CD4-positive, alpha-beta T cell treated with Interleukin-2 at 100 ng/mL for 4 hours (primary cell): ENCODE measurements around the gene HS3ST1.

Experiments
- DNase-seq: peaks from one replicate; pipeline ENCODE4 v3.0.0-alpha.2; 2020; ENCODE audit warnings: low spot score

The HS3ST1 gene

DNA sequence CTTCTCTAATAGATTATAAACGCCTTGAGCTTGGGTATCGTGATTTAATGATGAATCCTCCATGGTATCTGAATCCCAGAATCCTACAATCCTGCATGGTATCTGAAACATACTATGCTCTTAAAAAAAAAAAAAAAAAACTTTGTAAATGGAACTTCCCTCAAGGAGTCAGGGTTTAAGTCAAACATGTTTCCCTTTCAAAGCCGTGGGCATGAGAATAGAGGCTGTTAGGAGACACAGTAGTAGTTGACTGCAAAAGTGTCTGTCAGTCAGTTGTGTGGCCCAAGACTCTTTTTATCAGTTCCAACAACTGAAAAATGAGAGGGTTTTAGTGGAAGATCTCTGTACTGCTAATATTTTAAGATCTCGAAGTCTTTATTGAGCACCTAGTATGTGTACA, 2.4 kb upstream of the HS3ST1 start:
- DNase-seq = no peak

GRCh38 chr4:11430536-11430935, 1.8 kb upstream of the HS3ST1 start:
- no peak for DNase-seq

DNA sequence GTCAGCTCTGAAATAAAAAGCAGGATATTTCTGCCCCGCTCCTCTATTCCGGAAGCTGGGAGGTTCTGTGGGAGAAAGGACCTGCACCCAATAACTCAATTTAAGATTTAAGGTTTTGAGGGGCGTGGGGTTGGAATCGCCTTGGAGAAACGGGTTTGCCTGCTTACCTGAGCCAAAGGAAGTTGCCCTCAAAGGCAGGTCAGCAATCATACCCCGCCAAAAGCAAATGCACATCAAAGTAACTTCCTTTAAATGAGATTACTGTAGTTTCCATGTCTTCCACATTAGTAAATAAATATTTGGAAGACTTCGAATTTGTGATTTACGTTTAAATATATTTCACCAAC, 978 bp upstream of the HS3ST1 start:
- no peak for DNase-seq

- peak; percentile 1 for DNase-seq
Measured at GRCh38 chr4:11428899-11429698, 405 bp upstream of the HS3ST1 start.

GRCh38 chr4:11427121-11427996, 1.3 kb downstream of the HS3ST1 start:
- DNase-seq = no peak

DNA sequence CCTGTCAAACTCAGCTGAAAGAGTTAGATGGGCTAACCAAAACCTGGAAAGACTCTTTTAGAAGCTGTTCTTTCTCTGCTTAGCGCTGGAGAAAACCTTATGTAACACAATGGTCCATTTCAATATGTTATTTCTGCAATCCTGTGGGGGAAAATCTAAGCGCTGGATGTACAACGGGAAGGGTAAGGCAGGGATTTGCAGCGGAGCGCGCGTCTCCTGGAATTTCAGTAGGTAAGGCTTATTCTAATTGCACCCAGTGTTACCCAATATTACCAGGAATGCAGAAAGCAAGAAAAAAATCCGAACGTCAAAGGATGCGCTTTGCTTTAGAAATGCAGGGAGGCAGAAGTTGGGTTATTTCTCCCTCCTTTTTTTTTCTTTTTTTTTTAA, 2.0 kb downstream of the HS3ST1 start:
- DNase-seq = no peak

GRCh38 chr4:11426003-11426402, 2.7 kb downstream of the HS3ST1 start:
- no peak for DNase-seq

- no peak for DNase-seq
Measured at GRCh38 chr4:11424856-11425255, 3.8 kb downstream of the HS3ST1 start.

DNA sequence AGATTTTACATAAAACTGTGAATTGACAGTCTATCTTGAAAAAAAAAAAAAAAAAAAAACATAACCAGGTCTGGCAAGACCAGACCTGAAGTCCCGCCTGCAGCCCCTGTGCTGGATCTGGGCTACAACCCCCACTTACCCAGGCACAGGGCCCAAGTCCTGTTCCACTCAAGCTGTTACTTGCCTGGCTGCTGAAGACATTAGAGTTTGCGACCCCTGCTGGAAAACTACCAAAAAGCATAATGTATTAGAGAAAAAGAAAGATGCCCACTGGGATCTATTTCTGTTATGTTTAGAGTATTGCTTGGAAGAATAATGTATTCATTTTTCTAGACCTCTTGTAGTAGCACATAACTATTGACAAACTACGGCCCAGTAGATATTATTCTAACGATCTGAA, 4.7 kb downstream of the HS3ST1 start:
- DNase-seq = peak; percentile 23

GRCh38 chr4:11423465-11423864, 5.2 kb downstream of the HS3ST1 start:
- no peak for DNase-seq

DNA sequence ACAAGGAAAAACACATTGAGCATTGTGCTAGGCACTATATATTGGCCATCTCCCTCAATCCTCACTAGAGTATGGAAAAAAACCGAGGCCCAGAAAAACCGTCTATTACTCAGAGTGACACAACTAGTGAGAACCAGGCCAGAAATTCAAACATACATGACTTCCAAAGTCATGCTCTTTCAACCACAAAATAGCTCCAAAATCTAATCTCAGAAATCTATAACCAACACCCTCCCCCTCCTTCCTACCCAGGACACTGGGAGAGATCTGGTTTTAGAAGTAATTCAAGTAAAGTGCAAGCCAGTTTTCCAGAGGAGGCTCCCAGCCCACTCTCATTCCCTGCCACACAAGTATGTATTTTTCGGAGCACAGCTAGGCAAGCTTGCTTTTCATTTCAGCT, 7.6 kb downstream of the HS3ST1 start:
- no peak for DNase-seq

GRCh38 chr4:11420327-11420726, 8.4 kb downstream of the HS3ST1 start:
- DNase-seq = no peak

GRCh38 chr4:11418610-11419009, 10.1 kb downstream of the HS3ST1 start:
- DNase-seq = no peak

DNA sequence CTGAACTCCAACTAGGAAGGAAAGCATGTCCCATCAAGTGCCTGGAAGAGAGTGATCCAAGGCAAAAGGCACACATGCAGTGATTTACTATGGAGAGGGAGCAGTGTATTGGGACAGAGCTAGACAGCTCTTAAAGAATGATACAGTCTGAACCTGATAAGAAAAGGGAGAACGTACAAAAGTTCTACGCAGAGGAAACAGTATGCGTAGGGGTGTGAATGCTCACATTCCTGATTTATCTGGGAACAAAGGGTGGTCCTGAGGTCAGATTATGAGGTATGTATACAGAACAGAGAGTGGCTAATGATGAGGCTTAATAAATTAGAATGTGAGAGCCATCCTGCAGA, 12.0 kb downstream of the HS3ST1 start:
- no peak for DNase-seq

- no peak for DNase-seq
Measured at GRCh38 chr4:11416071-11416766, 12.5 kb downstream of the HS3ST1 start.

DNA sequence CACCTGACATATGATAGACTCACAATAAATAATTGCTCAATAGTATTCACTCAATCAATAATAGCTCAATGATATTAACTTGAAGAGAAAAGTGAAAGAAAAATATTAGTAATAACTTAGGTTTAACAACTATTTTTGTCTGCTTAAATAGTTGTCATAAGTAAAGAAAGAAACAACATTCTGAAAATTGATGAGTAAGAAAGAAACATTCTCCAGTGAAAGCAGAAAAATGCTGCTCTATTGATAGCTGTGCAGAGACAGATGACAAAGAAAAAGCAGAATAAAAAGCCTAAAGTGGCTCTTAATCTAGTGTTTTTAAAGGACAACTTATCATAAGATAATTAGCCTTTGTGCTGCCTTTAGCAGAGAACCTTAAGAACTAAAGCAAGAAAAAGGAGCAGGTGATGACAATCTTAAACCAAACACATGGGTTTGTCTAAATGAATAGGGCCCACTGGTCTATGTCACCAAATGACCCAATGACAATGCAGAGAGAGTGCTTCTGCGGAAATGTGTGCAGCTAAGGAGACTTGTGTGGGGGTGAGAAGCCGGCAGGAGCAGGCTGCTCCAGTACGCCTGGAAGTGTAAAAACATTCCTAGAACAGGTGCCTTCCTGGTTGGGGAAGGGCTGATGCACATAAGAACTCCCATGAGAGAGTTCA, 13.2 kb downstream of the HS3ST1 start:
- no peak for DNase-seq

GRCh38 chr4:11412211-11412610, 16.5 kb downstream of the HS3ST1 start:
- DNase-seq = no peak

DNA sequence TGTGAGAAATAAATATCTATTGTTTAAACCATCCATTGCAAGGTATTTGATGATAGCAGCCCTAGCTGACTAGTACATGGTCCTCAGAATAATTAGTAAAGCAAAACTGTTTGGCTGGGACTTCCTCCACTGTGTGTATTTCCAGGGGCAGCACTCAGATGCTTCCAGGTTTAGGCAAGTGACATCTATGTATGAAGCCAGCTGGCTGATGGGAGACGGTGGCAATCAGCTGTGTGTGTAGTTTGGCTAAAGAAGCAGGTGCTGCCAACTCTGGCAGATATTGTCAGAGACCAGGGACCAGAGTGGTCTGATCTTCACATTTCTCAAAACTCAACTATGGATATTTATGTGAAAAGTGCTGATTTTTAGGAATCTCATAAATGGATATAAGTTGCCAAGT, 19.1 kb downstream of the HS3ST1 start:
- DNase-seq = no peak

DNA sequence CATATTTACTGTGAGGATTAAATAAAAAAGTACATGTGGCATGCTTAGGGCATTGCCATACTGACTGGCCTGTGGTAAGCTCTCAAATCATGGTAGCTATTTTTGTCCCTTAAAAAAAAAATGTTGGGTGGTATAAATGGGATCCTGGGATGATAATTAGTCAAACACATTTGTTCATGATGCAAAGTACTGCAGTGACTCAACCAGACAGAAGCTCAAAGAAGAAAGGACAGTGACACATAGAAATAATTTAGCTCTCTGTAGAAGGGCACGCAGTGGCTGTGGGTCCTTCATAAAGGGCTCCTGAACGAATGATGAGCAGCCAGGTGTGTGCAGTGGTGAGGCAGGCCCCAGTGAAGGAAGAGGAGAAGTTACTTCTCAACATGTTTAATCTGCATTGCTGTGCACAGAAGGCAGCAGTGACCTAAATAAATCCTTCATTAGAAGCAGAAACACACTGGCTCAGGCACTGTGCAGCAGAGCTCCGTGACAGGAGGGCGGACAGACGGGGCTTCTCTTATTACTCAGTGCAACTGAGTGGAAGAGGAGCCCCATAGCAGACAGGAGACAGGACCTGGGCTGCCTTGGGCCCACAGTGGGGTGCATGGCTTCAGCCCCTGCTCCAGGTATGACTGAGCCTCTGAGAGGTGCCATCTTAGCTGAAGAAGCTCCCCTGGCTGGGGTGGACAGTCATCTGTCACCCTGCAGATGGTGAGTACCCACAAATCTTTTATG, 20.3 kb downstream of the HS3ST1 start:
- no peak for DNase-seq

- DNase-seq = no peak
Measured at GRCh38 chr4:11407551-11407950, 21.1 kb downstream of the HS3ST1 start.

- DNase-seq = no peak
Measured at GRCh38 chr4:11404431-11404830, 24.3 kb downstream of the HS3ST1 start.

- no peak for DNase-seq
Measured at GRCh38 chr4:11402192-11402591, 26.5 kb downstream of the HS3ST1 start.
